ENCODE data around the gene NRIP2.

Gene NRIP2

DNA sequence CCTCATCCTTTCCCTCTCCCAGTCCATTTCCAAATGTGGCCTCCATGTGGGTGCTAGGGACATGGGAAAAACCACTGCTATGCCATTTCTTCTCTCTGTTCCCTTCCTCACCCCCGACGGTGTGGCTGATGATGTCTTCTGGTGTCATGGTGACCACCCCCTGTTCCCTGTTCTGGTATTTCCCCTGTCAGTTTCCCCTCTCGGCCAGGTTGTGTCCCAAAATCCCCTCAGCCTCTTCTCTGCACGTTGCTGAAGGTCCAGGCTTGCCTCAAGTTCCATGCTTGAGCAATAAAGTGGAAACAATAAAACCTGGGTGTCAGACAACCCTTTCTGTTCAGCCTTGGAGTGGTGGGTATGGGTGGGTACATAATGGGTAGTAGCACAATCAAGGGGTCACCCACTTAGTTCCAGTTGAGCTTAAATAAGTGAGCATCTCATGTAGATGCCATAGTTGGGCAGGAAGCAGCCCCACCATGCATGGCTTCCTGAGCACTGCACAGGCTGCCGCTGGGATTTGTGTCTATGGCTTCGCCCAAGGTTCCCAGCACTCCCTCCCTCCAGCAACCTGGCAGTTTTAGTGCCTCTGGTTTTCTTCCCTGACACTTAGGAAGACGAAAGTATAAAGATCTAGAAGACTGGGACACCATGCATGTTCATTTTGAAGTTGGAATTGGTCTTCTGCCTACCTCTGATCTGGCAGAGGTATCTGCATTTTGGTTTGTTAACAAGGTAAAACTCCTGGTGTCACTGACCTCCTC is 31.0 kb downstream of the NRIP2 start:
- no peak for TF ChIP-seq GATA2 (IDR thresholded peaks at IDR 0.05; ENCODE audit: low read depth, low read length)
- no peak for TF ChIP-seq GATA3 (IDR thresholded peaks at IDR 0.05; ENCODE audit: low read depth, low read length)

DNA sequence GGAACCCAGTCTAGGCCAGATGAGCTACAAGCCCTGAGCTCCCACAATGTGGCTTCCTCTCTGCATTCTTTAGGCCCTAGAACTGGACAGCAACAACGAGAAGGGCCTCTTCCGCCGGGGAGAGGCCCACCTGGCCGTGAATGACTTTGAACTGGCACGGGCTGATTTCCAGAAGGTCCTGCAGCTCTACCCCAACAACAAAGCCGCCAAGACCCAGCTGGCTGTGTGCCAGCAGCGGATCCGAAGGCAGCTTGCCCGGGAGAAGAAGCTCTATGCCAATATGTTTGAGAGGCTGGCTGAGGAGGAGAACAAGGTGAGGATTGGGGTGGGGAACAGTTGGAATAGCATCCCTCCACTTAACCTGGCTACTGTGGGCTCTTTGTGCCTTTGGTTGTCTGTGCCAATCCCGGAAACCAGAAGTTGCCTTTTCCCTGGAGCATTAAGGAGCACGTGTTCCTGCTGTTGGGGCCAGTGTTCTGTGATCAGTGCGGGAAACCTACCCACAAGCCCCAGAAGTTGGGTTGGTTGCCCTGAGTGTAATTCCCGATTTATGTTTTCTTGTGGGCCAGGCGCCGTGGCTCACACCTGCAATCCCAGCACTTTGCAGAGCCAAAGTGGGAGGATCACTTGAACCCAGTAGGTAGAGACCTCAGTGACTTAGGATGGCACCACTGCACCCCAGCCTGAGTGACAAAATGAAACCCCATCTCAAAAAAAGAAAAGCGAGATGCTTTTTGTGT is 33.6 kb downstream of the NRIP2 start:
- TF ChIP-seq GATA2 (IDR thresholded peaks at IDR 0.05; ENCODE audit: low read depth, low read length) (no peak), GATA3 (IDR thresholded peaks at IDR 0.05; ENCODE audit: low read depth, low read length) (no peak)

DNA sequence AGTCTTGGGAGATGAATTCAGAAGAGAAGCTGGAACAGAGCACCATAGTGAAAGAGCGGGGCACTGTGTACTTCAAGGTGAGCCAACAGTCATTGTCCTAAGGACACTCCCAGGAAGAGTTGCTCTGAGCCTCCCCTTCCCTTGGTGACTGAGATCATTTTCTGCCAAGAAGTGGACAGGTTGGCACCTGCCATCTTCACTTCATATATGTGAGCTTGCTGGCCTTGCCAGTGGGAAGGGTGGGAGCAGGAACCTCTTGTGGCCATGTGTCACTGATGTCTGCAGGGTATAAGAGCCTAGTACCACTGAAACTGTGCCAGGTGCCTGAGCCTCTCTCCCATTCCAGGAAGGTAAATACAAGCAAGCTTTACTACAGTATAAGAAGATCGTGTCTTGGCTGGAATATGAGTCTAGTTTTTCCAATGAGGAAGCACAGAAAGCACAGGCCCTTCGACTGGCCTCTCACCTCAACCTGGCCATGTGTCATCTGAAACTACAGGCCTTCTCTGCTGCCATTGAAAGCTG is 34.7 kb downstream of the NRIP2 start:
- TF ChIP-seq GATA2 (IDR thresholded peaks at IDR 0.05; ENCODE audit: low read depth, low read length) (no peak), GATA3 (IDR thresholded peaks at IDR 0.05; ENCODE audit: low read depth, low read length) (no peak)

DNA sequence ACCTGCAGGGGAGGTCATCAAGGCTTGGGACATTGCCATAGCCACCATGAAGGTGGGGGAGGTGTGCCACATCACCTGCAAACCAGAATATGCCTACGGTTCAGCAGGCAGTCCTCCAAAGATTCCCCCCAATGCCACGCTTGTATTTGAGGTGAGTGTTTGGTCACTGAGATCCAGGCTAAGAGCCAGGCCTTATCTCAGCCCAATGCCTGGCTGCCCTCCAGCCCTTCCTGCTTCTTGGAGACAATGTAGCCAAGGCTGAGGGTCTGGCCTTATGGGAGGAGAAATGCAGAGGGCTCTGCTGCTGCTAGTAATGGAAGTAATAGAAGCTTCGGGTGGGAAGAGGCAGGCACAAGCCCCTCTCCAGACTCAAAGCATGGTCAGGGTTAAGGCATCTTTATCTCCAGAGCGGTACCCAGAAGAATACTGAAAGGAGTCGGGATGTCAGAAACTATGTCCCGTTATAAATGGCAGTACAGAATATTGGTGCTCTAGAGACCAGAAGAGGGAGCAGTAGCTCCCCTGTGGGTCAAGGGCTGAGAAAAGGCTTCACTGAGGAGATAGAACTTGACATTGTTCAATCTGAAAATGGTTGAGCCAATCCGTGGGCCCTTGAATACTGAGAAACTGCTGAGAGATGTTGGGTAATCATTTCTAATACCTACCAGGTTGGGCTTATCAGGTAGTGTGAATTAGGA is 37.0 kb downstream of the NRIP2 start:
- TF ChIP-seq GATA3 (IDR thresholded peaks at IDR 0.05; ENCODE audit: low read depth, low read length) (no peak), GATA2 (IDR thresholded peaks at IDR 0.05; ENCODE audit: low read depth, low read length) (no peak)

DNA sequence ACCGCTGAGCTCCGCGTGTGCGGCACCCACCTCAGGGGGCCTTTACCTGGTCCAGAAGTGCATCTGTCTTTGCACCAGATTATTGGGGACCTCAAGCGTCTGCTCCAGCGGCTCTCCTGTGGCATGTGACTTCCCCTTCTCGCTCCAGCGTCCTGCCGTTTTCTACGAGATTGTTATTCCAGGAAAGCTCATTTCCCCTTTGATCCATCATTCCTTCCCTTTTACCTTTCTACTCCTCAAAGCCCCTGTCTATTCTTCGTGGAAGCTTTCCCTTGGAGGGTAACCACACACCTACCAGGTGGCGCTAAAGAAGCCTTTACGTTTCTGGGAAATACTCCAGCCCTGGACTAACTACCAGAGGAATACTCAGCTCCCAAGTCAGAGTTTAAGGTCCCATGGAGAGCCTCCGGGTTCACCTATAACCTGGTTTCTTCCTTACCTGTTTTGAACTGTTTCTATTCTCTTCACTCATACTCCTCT is 38.6 kb downstream of the NRIP2 start:
- TF ChIP-seq GATA3 (IDR thresholded peaks at IDR 0.05; ENCODE audit: low read depth, low read length) (no peak), GATA2 (IDR thresholded peaks at IDR 0.05; ENCODE audit: low read depth, low read length) (no peak)

DNA sequence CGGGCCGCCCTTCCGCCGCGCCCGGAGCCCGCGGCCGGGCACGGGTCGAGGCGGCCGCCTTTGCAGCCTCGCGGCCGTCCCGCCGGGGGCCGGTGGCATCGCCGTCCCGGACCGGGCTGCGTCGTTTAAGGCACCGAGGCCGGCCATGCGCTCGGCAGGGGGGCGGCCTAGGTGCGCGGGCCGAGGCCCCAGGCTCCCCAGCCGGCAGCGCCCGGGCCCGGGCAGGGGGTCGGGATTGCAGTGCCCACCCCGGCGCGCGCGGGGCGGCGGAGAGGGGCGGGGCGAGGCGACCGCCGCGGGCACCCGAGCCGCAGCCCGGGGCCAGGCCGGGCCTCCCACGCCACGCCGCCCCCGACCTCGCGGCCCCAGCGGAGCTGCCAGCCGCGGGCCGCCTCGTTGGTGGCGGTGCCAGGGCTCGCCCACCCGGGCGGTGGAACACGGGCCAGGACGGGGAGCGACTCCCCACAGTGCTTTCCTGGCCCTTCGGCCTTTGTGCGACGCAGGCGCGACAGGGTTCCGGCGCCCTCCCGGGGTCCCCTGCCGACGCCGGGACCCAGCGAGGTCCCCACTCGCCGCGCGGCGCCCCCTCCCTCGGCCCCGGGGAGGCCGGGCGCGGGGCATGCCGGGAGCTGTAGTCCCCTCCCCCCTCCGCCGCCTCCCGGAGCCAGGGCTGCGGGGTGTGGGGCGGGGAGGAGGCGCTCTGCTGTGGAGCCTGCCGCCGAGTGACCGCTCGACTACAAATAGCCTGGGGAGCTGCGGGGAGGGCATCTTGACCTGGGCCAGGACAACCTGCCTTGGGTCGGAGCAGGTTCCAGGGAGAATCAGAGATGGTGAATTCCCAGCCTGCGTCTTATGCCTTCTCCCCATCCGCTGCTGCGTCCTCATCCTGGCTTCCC is 39.3 kb downstream of the NRIP2 start:
- no peak for TF ChIP-seq GATA2 (IDR thresholded peaks at IDR 0.05; ENCODE audit: low read depth, low read length)
- no peak for TF ChIP-seq GATA3 (IDR thresholded peaks at IDR 0.05; ENCODE audit: low read depth, low read length)

DNA sequence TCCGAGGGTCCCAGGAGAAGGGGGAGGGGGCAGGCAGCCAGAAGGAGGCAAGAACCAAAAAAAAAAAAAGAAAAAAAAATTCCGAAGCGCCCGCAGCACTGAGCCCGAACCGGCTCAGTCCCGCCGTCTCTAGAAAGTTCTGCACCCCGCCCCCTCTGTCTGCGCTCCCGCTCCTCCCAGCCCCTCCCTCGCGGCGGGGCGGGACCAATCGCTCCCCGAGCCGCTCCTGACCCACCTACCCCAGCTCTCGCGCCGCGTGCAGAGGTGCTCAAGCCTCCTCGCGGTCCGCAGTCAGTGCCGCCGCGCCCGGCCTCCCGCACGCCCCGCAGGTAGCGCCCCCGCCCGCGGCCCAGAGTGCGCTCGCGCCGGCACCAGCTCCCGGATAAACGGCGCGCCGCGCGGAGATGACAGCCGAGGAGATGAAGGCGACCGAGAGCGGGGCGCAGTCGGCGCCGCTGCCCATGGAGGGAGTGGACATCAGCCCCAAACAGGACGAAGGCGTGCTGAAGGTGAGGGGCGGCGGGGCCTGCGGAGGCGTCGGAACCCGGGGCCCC is 40.0 kb downstream of the NRIP2 start, which contains the start of gene FKBP4:
TSS of gene FKBP4 (plus strand) at position 235 of the 554 bp plus-strand sequence. CDS start at position 405, 170 bp downstream.
- no peak for TF ChIP-seq GATA2 (IDR thresholded peaks at IDR 0.05; ENCODE audit: low read depth, low read length)
- no peak for TF ChIP-seq GATA3 (IDR thresholded peaks at IDR 0.05; ENCODE audit: low read depth, low read length)

DNA sequence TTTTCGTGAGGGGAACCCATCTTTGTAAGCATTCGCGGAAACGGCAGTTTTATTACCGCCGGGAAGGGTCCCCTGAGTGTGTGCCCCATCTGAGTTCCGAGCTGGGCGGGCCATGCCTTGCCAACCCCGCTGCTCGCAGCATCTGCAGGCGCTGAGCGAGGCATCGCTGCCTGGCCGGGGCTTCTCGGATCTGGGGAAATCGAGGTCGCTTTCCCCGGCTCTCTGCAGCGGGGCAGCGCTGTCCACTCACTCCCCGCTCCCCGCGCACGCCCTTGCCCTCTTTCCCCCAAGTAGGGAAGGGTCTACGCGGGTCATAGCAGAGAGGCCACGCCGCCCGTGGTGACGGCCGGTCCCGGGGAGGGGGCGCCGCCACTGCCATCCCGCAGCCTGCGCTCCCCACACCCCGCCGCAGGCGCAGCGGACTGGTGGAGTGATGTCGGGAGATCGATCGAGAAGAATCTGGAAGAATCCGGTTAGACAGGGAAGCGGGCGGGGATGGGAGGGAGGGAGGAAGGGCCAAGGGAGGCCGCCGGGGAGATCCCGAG is 40.6 kb downstream of the NRIP2 start:
- TF ChIP-seq GATA2 (IDR thresholded peaks at IDR 0.05; ENCODE audit: low read depth, low read length) (no peak), GATA3 (IDR thresholded peaks at IDR 0.05; ENCODE audit: low read depth, low read length) (no peak)

DNA sequence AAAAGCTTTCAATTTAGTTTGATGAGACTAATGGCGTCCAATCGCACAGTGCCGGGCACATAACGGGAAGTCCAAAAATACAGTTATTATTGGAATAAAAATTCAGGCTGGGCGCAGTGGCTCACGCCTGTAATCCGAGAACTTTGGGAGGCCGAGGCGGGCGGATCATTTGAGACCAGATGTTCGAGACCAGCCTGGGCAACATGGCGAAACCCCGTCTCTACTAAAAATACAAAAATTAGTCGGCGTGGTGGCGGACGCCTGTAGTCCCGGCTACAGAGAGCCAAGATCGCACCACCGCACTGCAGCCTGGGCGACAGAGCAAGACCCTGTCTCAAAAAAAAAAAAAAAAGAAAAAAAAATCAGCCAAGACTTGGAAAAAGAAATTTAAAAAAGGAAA is 41.3 kb downstream of the NRIP2 start:
- TF ChIP-seq GATA3 (IDR thresholded peaks at IDR 0.05; ENCODE audit: low read depth, low read length) (no peak), GATA2 (IDR thresholded peaks at IDR 0.05; ENCODE audit: low read depth, low read length) (no peak)

DNA sequence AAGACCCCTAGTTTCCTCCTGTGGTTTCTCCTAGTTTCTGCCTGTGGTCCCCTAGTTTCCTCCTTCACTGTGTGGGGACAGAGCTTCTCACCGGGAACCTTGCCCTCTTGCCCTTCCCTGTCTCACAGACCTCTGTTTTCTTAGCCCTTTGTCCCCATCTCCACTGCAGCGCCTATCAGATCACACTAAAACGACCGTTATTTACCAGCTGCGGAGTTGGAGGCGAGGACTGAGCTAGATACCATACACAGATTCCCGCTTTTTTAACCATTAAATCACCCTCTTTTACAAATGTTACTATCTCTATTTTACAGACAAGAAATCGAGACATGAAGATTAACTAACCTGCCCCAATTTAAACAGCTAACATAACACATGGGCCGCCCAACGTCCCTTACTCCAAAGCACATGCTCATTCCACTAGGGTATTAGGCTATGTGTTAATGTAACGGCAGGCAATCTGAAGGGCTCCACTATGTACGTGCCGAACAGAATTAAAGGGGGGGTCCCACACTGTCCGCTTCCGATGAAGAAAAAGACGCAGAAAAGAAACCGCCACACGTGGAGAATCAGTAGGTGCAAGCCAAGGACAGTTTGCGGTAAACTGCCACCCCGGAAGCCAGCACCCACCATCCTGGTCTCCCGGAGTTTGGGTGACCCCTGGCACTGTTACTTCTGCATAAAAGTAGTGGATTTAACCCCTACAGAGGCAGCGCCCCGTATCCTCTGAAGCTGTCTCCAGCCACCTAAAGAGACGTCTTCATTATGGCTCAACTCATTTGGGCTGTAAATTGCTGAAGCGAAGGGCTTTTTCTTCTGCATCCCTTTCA is 41.9 kb downstream of the NRIP2 start:
- TF ChIP-seq GATA3 (IDR thresholded peaks at IDR 0.05; ENCODE audit: low read depth, low read length) = no peak

DNA sequence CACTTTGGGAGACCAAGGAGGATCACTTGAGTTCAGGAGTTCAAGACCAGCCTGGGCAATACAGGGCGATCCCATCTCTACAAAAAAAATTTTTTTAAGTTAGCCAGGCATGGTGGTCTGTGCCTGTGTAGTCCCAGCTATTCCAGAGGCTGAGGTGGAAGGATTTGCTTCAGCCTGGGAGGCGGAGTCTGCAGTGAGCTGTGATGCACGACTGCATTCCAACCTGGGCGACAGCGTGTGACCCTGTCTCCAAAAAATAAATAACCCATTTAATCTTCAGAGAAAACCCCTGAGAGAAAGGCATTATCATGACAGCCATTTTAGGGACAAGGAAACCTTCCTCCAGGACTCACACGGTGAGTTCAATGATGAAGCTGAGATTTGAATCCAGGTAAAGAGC is 43.7 kb downstream of the NRIP2 start:
- TF ChIP-seq GATA3 (IDR thresholded peaks at IDR 0.05; ENCODE audit: low read depth, low read length) (no peak), GATA2 (IDR thresholded peaks at IDR 0.05; ENCODE audit: low read depth, low read length) (no peak)

DNA sequence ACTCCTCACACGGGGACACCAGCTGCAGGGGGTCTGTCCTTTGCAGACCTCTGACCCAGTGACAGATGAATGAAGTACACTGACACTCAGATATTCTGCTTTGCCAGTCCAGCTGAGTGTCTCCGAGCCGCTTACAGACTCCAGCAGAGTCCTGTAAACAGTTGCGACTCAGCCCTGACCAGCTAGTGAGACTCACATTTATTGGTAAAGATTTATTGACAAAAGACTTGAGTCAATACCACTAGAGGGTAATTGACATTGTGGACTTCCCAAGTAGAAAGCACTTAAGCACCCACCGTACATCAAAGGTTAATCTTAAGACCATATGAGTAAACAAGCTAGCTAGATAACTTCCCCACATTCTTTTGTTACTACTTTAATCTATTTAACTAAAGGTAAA is 49.8 kb downstream of the NRIP2 start:
- TF ChIP-seq GATA2 (IDR thresholded peaks at IDR 0.05; ENCODE audit: low read depth, low read length) (no peak), GATA3 (IDR thresholded peaks at IDR 0.05; ENCODE audit: low read depth, low read length) (no peak)
